GM23248 (cell line): ENCODE results near the gene BACE2. TPM values are rescaled to one million over a fixed set of nuclear protein-coding genes. Genes with fewer than 3 reads are reported as not detected.

Experiments used
- DNase-seq: peaks from one replicate; pipeline ENCODE4 v3.0.0-alpha.2; 2015
- H2AFZ ChIP-seq: fragments of 200-600 bp; sonication (generic); 2 replicates; pipeline ENCODE4 v1.6.1; 2016; ENCODE audit warnings: antibody characterized with exemption
- H3F3A ChIP-seq: fragments of 200-600 bp; sonication (generic); 2 replicates; pipeline ENCODE4 v1.6.1; 2016; ENCODE audit warnings: mild to moderate bottlenecking, antibody characterized with exemption, mixed run types; ENCODE audit not compliant: insufficient read depth
- H3K27ac ChIP-seq: fragments of 200-600 bp; sonication (generic); 2 replicates; pipeline ENCODE4 v1.5.1; 2016; ENCODE audit warnings: mild to moderate bottlenecking
- H3K27me3 ChIP-seq: fragments of 200-600 bp; sonication (generic); replicated peaks from 2 replicates; pipeline ENCODE4 v1.6.1; 2016; ENCODE audit warnings: mild to moderate bottlenecking; ENCODE audit not compliant: insufficient read depth
- H3K36me3 ChIP-seq: fragments of 200-600 bp; sonication (generic); 2 replicates; pipeline ENCODE4 v1.6.1; 2016; ENCODE audit warnings: low read depth, mild to moderate bottlenecking
- H3K4me1 ChIP-seq: fragments of 200-600 bp; sonication (generic); 2 replicates; pipeline ENCODE4 v1.6.1; 2016; ENCODE audit warnings: mild to moderate bottlenecking; ENCODE audit not compliant: insufficient read depth
- H3K4me2 ChIP-seq: fragments of 200-600 bp; sonication (generic); one replicate; pipeline ENCODE4 v1.6.1; 2016; ENCODE audit warnings: mild to moderate bottlenecking; ENCODE audit not compliant: unreplicated experiment
- H3K4me3 ChIP-seq: fragments of 200-600 bp; sonication (generic); 2 replicates; pipeline ENCODE4 v1.5.1; 2016; ENCODE audit warnings: mild to moderate bottlenecking
- H3K79me2 ChIP-seq: fragments of 200-600 bp; sonication (generic); 2 replicates; pipeline ENCODE4 v1.6.1; 2016; ENCODE audit warnings: mild to moderate bottlenecking; ENCODE audit not compliant: insufficient read depth
- H3K9ac ChIP-seq: fragments of 200-600 bp; sonication (generic); 2 replicates; pipeline ENCODE4 v1.6.1; 2016; ENCODE audit warnings: mild to moderate bottlenecking
- H3K9me2 ChIP-seq: fragments of 200-600 bp; sonication (generic); 2 replicates; pipeline ENCODE4 v1.6.1; 2016; ENCODE audit warnings: mixed run types, mild to moderate bottlenecking, moderate library complexity; ENCODE audit not compliant: insufficient read depth
- H3K9me3 ChIP-seq: fragments of 200-600 bp; sonication (generic); one replicate; pipeline ENCODE4 v1.6.1; 2017; ENCODE audit warnings: low read depth
- H4K20me1 ChIP-seq: fragments of 200-600 bp; sonication (generic); 2 replicates; pipeline ENCODE4 v1.6.0; 2016; ENCODE audit not compliant: insufficient read depth
- EZH2 ChIP-seq: fragments of 200-600 bp; sonication (generic); IDR thresholded peaks from 2 replicates; pipeline ENCODE4 v1.6.1; 2018; ENCODE audit warnings: antibody characterized with exemption, mild to moderate bottlenecking; ENCODE audit not compliant: insufficient read depth, poor library complexity, severe bottlenecking
- EZH2phosphoT487 ChIP-seq: fragments of 200-600 bp; sonication (generic); IDR thresholded peaks from 2 replicates; pipeline ENCODE4 v1.6.1; 2018; ENCODE audit warnings: antibody characterized with exemption, moderate library complexity, mild to moderate bottlenecking, low read depth; ENCODE audit not compliant: insufficient read depth
- WGBS, 2 experiments: methylation state at CpG; one replicate each; pipeline ENCODE4 v1.1.6; 2015 to 2017; ENCODE audit warnings: low lambda C conversion rate in 2 of 2, low coverage in 1 of 2; ENCODE audit errors: missing lambda C conversion rate in 2 of 2; 5-methylcytosine and 5-hydroxymethylcytosine counted together
- in situ Hi-C: fragments of 300-500 bp; cut with MboI; formaldehyde crosslinking; loops from 2 replicates; pipeline ENCODE4 v1.15.0; 2020
- polyA plus RNA-seq: library from polyadenylated mRNA; unstranded; fragments of >200 nt; fragmentation: Nextera tagmentation; extraction: Ambion mirVana; gene quantifications from 2 replicates; pipeline ENCODE4 v1.2.1, GENCODE V29; 2016
- total RNA-seq: library from RNA; depleted of rRNA; stranded (reverse); fragments of >200 nt; shearing (Covaris generic); gene quantifications from 2 replicates; pipeline ENCODE4 v1.2.3, GENCODE V29; 2014

Gene BACE2
- total and polyA plus RNA-seq, 2 experiments from 2014 or later, result 69.5 to 97.8 TPM

DNA sequence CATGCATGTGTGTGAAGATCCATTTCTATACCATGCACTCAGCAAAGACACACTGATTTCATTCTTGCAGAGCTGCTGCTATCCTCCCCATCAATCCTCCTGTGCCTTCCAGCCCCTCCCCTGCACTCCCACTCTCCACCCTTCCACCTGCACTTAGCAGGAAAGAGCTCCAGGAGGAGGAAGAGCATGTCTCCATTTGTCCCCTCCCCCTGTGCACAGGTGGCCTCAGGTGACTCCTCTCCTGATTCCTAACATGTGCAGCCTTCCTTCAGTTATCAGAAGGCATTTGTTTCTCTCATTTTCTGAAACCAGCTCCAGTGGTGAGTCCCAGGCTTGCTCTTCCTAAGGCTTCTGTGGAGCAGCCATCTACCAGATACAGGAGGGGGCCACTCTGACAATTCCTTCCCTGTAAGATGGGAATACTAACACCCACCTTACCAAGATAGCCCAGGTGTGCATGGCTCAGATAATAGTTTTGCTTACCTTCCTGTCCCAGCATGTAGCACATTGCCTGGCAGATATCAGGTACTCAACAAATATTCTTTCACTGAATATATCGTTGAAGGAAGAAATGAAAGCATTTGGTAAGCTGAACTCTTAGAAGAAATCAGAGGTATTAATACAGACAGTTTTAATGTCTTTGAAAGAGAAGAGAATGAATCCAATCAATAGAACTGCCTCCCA lies 126.7 kb downstream of the BACE2 start:
- Histone ChIP-seq H4K20me1 (no peaks in the 10 kb centered on the region), H3K27me3 (peaks cover 27% of the 10 kb centered on the region), H3K9me3 (no peaks in the 10 kb centered on the region), H2AFZ (no peak overlapping the region), H3K4me3 (no peak overlapping the region), H3K9me2 (no peaks in the 10 kb centered on the region), H3K9ac (no peak overlapping the region), H3F3A (no peaks in the 10 kb centered on the region), H3K36me3 (no peaks in the 10 kb centered on the region), H3K4me2 (no peak overlapping the region), H3K27ac (no peak overlapping the region), H3K4me1 (no peaks in the 10 kb centered on the region), H3K79me2 (no peaks in the 10 kb centered on the region)
- DNase-seq, result no peak
- 62 to 78% methylated on average over 1 of the region's 1 CpG for WGBS, 2 experiments
- TF ChIP-seq EZH2phosphoT487 (no peak), EZH2 (no peak)
- in situ Hi-C loops, result loop anchor here (25.0 kb wide), 1 partner anchor 518 kb away; no protein-coding TSS in a partner anchor

- 43 to 47% methylated on average over 4 of the region's 4 CpGs for WGBS, 2 experiments
- DNase-seq, result no peak
- Histone ChIP-seq H3K4me1 (no peaks in the 10 kb centered on the region), H3F3A (no peaks in the 10 kb centered on the region), H3K9me2 (no peaks in the 10 kb centered on the region), H3K27ac (no peak overlapping the region), H3K9ac (no peak overlapping the region), H3K4me2 (no peak overlapping the region), H3K36me3 (no peaks in the 10 kb centered on the region), H3K27me3 (peaks cover 23% of the 10 kb centered on the region), H3K4me3 (no peak overlapping the region), H2AFZ (no peak overlapping the region), H3K9me3 (no peaks in the 10 kb centered on the region), H3K79me2 (no peaks in the 10 kb centered on the region), H4K20me1 (no peaks in the 10 kb centered on the region)
- in situ Hi-C loops, result loop anchor here (25.0 kb wide), 1 partner anchor 517 kb away; no protein-coding TSS in a partner anchor
- TF ChIP-seq EZH2phosphoT487 (no peak), EZH2 (no peak)
These were observed 127.8 kb downstream of the BACE2 start for GRCh38 chr21:41295721-41296254.

GRCh38 chr21:41302976-41303375 lies 135.0 kb downstream of the BACE2 start:
- Histone ChIP-seq H3K4me1 (no peaks in the 10 kb centered on the region), H3K9me3 (no peaks in the 10 kb centered on the region), H3K27ac (no peak overlapping the region), H3K4me3 (no peak overlapping the region), H3K36me3 (no peaks in the 10 kb centered on the region), H4K20me1 (no peaks in the 10 kb centered on the region), H2AFZ (no peak overlapping the region), H3K9me2 (no peaks in the 10 kb centered on the region), H3K27me3 (peaks cover 7% of the 10 kb centered on the region), H3F3A (no peaks in the 10 kb centered on the region), H3K9ac (no peak overlapping the region), H3K79me2 (no peaks in the 10 kb centered on the region), H3K4me2 (no peak overlapping the region)
- in situ Hi-C loops, result no loop called here
- TF ChIP-seq EZH2 (no peak), EZH2phosphoT487 (no peak)
- 27 to 30% methylated on average over 1 of the region's 1 CpG for WGBS, 2 experiments
- no peak for DNase-seq

GRCh38 chr21:41304068-41304720 lies 136.2 kb downstream of the BACE2 start:
- Histone ChIP-seq H2AFZ (no peak overlapping the region), H3K4me2 (no peak overlapping the region), H4K20me1 (no peaks in the 10 kb centered on the region), H3K27ac (no peak overlapping the region), H3K9ac (no peak overlapping the region), H3K27me3 (peaks cover 7% of the 10 kb centered on the region), H3F3A (no peaks in the 10 kb centered on the region), H3K4me1 (no peaks in the 10 kb centered on the region), H3K36me3 (no peaks in the 10 kb centered on the region), H3K9me3 (no peaks in the 10 kb centered on the region), H3K9me2 (no peaks in the 10 kb centered on the region), H3K4me3 (no peak overlapping the region), H3K79me2 (no peaks in the 10 kb centered on the region)
- TF ChIP-seq EZH2phosphoT487 (no peak), EZH2 (no peak)
- in situ Hi-C loops, result no loop called here
- DNase-seq, result no peak
- 84 to 87% methylated on average over 21 to 38 of the region's 40 CpGs for WGBS, 2 experiments
